Coronary artery (tissue), 2 donors: ENCODE results near the gene TTYH2.

Experiments used
- DNase-seq: peaks from one replicate; pipeline ENCODE4 v3.0.0-alpha.2; 2017; ENCODE audit warnings: low spot score
- H3K27ac ChIP-seq, 2 donors: fragments of 200-600 bp; sonication (generic); one replicate each; pipeline ENCODE4 v1.5.1; 2016 to 2019
- H3K4me3 ChIP-seq: fragments of 200-600 bp; sonication (generic); 2 replicates; pipeline ENCODE4 v1.5.1; 2016; ENCODE audit warnings: mild to moderate bottlenecking, moderate library complexity
- CTCF ChIP-seq: fragments of 200-600 bp; sonication (generic); IDR thresholded peaks from one replicate; pipeline ENCODE4 v1.5.1; 2019; ENCODE audit warnings: antibody characterized with exemption

TTYH2 gene

DNA sequence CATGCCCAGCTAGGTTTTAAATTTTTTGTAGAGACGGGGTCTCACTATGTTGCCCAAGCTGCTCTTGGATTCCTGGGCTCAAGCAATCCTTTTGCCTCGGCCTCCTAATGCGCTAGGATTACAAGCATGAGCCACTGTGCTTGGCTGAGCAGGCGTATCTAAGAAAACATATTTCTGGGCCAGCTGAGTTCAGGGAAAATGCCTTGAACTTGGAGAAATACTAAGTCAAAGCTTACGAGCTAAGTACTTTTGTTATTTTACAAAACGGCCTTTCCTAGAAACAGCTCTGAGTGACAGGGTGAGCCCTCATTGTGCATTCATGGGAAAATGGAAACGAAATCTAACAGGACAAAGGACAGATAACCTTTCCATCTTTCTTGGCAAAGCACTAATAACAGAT, 85.4 kb downstream of the TTYH2 start:
- no peak overlapping the region for H3K4me3 ChIP-seq
- no peak overlapping the region for H3K27ac ChIP-seq
- DNase-seq: no peak
- TF ChIP-seq CTCF: no peak

DNA sequence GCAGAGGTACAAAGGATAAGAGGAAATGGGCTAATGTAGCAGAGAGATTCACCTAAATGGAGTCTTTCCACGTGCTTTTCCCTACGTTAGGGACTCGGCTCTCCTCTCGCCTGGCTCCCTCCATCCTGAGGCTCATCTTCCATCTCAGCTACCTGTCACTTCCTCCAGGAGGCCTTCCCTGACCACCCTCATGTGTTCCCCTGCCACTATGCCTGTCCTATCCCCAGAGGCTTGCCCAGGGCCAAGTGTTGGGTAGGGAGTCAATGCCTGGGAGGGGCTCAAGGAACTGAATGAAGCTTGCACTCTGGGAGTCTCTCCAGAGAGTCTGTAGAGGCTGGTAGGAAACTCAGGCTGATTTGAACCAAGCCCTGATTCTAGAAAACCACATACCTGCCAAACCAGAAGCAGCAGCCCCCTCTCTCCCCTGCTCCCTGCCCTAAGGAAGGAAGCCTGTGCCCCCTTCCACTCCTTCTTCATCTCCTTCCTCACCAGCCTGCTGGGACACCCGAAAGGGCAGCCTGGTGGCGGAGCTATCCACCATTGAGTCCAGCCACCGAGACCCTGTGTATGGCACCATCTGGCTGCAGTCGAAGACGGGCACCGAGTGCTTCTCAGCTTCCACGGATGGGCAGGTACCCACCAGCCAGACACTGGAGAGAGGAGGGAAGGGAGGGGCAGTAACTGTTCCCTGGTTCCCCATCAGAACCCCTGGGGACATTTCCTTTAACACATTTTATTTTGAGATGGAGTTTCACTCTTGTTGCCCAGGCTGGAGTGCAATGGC, 86.0 kb downstream of the TTYH2 start:
- Histone ChIP-seq H3K4me3 (no peak overlapping the region), H3K27ac (no peak overlapping the region)
- no peak for TF ChIP-seq CTCF
- no peak for DNase-seq

GRCh38 chr17:74303305-74303704, 89.9 kb downstream of the TTYH2 start:
- DNase-seq: no peak
- Histone ChIP-seq H3K4me3 (no peak overlapping the region), H3K27ac (no peak overlapping the region)
- no peak for TF ChIP-seq CTCF

DNA sequence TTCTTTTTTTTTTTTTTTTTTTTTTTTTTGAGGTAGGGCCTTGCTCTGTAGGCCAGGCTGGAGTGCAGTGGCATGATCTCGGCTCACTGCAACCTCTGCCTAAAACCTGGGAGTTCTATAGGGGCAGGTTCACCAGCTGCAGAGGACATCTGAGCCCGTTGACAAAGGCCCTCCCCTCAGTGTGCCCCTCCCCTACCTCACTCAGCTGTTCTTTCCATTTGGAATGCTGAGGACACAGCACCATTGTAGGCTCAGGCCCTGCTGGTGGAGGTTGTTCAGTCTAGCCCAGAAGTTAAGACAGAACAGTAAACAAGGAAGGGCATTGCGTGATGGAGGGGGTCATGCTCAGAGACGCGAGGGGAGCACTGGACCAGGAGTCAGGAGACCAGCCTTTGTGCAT, 90.8 kb downstream of the TTYH2 start:
- no peak for DNase-seq
- Histone ChIP-seq H3K27ac (no peak overlapping the region), H3K4me3 (no peak overlapping the region)
- TF ChIP-seq CTCF: no peak

DNA sequence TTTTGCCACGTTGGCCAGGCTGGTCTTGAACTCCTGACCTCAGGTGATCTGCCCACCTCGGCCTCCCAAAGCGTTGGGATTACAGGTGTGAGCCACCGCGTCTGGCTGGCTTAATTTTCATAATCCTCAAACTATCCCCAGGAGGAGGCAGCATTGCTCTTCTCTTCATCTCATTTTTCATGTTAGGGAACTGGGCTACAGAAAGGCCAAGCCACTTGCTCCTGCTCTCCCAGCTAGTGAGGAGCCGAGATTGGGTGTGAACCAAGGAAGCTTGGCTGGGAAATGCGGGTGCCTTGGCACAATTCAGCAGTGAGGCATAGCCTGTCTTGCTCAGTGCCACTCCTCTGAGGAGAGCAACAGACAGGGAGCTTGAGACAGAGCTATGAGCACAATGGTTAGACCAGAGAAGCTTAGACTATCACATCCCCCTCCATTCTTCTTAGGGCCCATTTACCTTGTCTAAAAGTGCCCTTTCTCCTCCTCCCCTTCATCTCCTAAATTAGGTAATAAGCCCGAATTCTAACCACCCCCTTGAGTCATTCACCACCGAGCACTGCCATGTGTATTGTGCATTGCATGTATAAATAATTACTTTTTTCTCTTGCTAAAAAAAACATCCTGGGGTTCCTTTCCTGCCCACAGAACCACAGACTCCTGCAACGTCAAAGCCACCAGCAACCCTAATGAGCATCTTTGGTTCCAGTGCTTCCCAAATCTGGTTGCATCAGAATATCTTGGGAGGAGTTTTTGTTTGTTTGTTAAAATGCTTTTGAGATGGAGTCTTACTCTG, 92.7 kb downstream of the TTYH2 start:
- no peak for DNase-seq
- H3K27ac ChIP-seq: no peak overlapping the region
- no peak for TF ChIP-seq CTCF

DNA sequence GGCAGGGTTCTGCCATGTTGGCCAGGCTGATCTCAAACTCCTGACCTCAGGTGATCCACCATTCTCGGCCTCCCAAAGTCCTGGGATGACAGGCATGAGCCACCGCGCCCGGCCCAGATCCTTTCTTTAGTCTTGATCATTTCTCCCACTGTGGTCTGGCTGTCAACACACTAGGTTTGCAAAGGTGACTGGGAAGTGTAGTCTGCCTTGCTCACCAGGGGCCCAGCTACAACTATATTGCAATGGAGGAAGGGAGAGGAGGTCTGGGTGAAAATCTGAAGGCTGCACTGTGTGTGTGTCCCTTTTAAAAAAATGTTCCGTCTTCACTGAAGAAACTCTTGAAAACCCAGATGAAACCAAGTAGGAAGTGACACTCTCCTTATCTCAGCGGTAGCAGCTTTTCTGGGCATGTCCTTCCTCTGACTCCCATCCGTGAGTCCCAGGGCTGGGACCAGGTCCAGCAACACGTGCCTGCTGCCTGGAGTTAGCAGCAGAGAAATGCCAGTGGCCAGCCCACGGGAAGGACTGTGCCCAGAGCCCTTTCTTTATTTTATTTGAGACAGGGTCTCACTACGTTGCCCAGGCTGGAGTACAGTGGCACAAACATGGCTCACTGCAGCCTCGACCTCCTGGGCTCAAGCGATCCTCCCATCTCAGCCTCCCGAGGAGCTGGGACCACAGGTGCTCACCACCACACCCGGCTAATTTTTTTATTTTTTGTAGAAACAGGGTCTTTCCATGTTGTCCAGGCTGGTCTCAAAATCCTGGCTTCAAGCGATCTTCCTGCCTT, 94.8 kb downstream of the TTYH2 start:
- no peak for TF ChIP-seq CTCF
- no peak overlapping the region for H3K4me3 ChIP-seq
- DNase-seq: no peak
- H3K27ac ChIP-seq: no peak overlapping the region

More for the DNA sequence above, 92.7 kb downstream of the TTYH2 start:
- H3K4me3 ChIP-seq: no peak overlapping the region
